Peyer's patch (tissue), 4 donors: ENCODE measurements around the gene EML1. TPM values are rescaled to one million over a fixed set of nuclear protein-coding genes. Genes with fewer than 3 reads are reported as not detected.

Experiments used
- DNase-seq, 3 donors: peaks; one replicate each; pipeline ENCODE4 v3.0.0-alpha.2; 2017 to 2019
- H3K27ac ChIP-seq, 4 donors: fragments of 200-600 bp; sonication (generic); one replicate each; pipeline ENCODE4 v1.5.1; 2016 to 2019
- H3K27me3 ChIP-seq, 2 donors: fragments of 200-600 bp; sonication (generic); one replicate each; pipeline ENCODE4 v1.5.1; 2019
- H3K36me3 ChIP-seq, 3 donors: fragments of 200-600 bp; sonication (generic); one replicate each; pipeline ENCODE4 v1.5.1; 2016 to 2019
- H3K4me1 ChIP-seq, 4 donors: fragments of 200-600 bp; sonication (generic); one replicate each; pipeline ENCODE4 v1.5.1; 2016 to 2019
- H3K4me3 ChIP-seq, 4 donors: fragments of 200-600 bp; sonication (generic); 1 replicate in 3 of 4; 2 replicates in 1 of 4; pipeline ENCODE4 v1.5.1; 2016 to 2019; ENCODE audit warnings: mild to moderate bottlenecking in 1 of 4
- H3K9me3 ChIP-seq, 4 donors: fragments of 200-600 bp; sonication (generic); one replicate each; pipeline ENCODE4 v1.5.1; 2016 to 2019; ENCODE audit warnings: mild to moderate bottlenecking in 1 of 4
- POLR2A ChIP-seq, 2 donors: fragments of 450-650 bp; IDR thresholded peaks; one replicate each; pipeline ENCODE4 v1.5.1; 2017; ENCODE audit warnings: antibody characterized with exemption in 2 of 2, mild to moderate bottlenecking in 2 of 2, moderate library complexity in 2 of 2
- total RNA-seq, 4 donors: library from RNA; depleted of rRNA; stranded (reverse); fragments of >200 nt; gene quantifications; one replicate each; pipeline ENCODE4 v1.1.0, GENCODE V29; 2016
- TF ChIP-seq, protein P1 (sequence below), 6 experiments: fragments of 450-650 bp in 4 of 6; fragments of 200-600 bp in 2 of 6; sonication (generic) in 1 of 6; IDR thresholded peaks; one replicate each; pipeline ENCODE4 v1.5.1; 2017 to 2019; ENCODE audit warnings: antibody characterized with exemption in 6 of 6, mild to moderate bottlenecking in 3 of 6, moderate library complexity in 1 of 6

Gene EML1
- total RNA-seq, 4 donors from 2014 or later, result 12.3 to 32.2 (median 18.9) TPM

GRCh38 chr14:99840265-99840664 lies 47.1 kb downstream of the EML1 start:
- TF ChIP-seq POLR2A (IDR thresholded peaks at IDR 0.05), result no peak
- TF ChIP-seq, protein P1, sequence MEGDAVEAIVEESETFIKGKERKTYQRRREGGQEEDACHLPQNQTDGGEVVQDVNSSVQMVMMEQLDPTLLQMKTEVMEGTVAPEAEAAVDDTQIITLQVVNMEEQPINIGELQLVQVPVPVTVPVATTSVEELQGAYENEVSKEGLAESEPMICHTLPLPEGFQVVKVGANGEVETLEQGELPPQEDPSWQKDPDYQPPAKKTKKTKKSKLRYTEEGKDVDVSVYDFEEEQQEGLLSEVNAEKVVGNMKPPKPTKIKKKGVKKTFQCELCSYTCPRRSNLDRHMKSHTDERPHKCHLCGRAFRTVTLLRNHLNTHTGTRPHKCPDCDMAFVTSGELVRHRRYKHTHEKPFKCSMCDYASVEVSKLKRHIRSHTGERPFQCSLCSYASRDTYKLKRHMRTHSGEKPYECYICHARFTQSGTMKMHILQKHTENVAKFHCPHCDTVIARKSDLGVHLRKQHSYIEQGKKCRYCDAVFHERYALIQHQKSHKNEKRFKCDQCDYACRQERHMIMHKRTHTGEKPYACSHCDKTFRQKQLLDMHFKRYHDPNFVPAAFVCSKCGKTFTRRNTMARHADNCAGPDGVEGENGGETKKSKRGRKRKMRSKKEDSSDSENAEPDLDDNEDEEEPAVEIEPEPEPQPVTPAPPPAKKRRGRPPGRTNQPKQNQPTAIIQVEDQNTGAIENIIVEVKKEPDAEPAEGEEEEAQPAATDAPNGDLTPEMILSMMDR (IDR thresholded peaks at IDR 0.05), result no peak
- no peaks in the 10 kb centered on the region for H3K36me3 ChIP-seq
- H3K27ac ChIP-seq, result no peak overlapping the region
- no peak overlapping the region for H3K4me3 ChIP-seq
- H3K4me1 ChIP-seq, result no peaks in the 10 kb centered on the region
- no peaks in the 10 kb centered on the region for H3K9me3 ChIP-seq
- no peak for DNase-seq
- H3K27me3 ChIP-seq, result no peaks in the 10 kb centered on the region

GRCh38 chr14:99840774-99841305 lies 47.6 kb downstream of the EML1 start:
- Histone ChIP-seq H3K27ac (no peak overlapping the region), H3K9me3 (no peaks in the 10 kb centered on the region), H3K27me3 (no peaks in the 10 kb centered on the region), H3K4me3 (no peak overlapping the region), H3K36me3 (no peaks in the 10 kb centered on the region), H3K4me1 (no peaks in the 10 kb centered on the region)
- TF ChIP-seq, protein P1 (IDR thresholded peaks at IDR 0.05), result no peak
- TF ChIP-seq POLR2A (IDR thresholded peaks at IDR 0.05), result no peak
- no peak for DNase-seq

GRCh38 chr14:99841436-99842071 lies 48.3 kb downstream of the EML1 start:
- Histone ChIP-seq H3K4me3 (no peak overlapping the region), H3K4me1 (no peaks in the 10 kb centered on the region), H3K36me3 (no peaks in the 10 kb centered on the region), H3K27me3 (no peaks in the 10 kb centered on the region), H3K9me3 (no peaks in the 10 kb centered on the region), H3K27ac (no peak overlapping the region)
- TF ChIP-seq, protein P1 (IDR thresholded peaks at IDR 0.05), result no peak
- no peak for TF ChIP-seq POLR2A (IDR thresholded peaks at IDR 0.05)
- no peak for DNase-seq

DNA sequence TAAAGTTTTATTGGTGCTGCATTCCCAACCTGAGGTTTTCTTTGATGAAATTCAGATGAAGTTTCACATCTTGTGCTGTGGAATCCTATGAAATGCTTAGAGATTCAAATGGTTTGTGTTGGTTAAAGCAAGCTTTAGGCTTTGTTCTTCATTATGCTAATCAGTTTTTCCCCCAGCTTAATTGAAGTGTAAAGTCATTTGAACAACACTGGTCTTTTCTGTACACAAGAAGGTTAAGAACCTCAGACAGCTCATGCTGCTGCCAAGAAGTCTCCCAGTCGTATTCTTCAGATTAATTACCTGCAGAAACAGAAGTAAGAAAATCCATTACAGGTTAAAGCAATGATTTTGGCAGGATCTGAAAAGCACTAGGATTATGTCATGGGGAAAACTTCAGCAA lies 48.9 kb downstream of the EML1 start:
- no peak overlapping the region for H3K4me3 ChIP-seq
- H3K27me3 ChIP-seq, result no peaks in the 10 kb centered on the region
- H3K9me3 ChIP-seq, result no peaks in the 10 kb centered on the region
- H3K27ac ChIP-seq, result no peak overlapping the region
- H3K4me1 ChIP-seq, result no peaks in the 10 kb centered on the region
- no peak for DNase-seq
- TF ChIP-seq, protein P1 (IDR thresholded peaks at IDR 0.05), result no peak
- TF ChIP-seq POLR2A (IDR thresholded peaks at IDR 0.05), result no peak
- H3K36me3 ChIP-seq, result no peaks in the 10 kb centered on the region

GRCh38 chr14:99846808-99847207 lies 53.6 kb downstream of the EML1 start:
- no peaks in the 10 kb centered on the region for H3K4me1 ChIP-seq
- H3K27ac ChIP-seq, result no peak overlapping the region
- H3K36me3 ChIP-seq, result no peaks in the 10 kb centered on the region
- TF ChIP-seq, protein P1 (IDR thresholded peaks at IDR 0.05), result no peak
- no peak for TF ChIP-seq POLR2A (IDR thresholded peaks at IDR 0.05)
- H3K27me3 ChIP-seq, result no peaks in the 10 kb centered on the region
- H3K9me3 ChIP-seq, result no peaks in the 10 kb centered on the region
- no peak overlapping the region for H3K4me3 ChIP-seq
- DNase-seq, result no peak
